GM21576 (cell line): ENCODE data around the gene CNST.
A peak's percentile ranks its signal among the peaks of the same experiment; 100 is the strongest.
"Not testable (repeated sequence)": the region's sequence is repeated elsewhere in the genome, so short reads cannot be mapped to it uniquely, and the experiment has no call there.

ENCODE experiments used
- ATAC-seq: cut with Tn5 transposase; IDR thresholded peaks from one replicate; pipeline ENCODE4 v1.9.1; 2021; ENCODE audit warnings: mild to moderate bottlenecking, moderate library complexity; ENCODE audit not compliant: unreplicated experiment

The CNST gene

GRCh38 chr1:246669659-246670058 lies 103.4 kb downstream of the CNST start:
- ATAC-seq, result no peak

- ATAC-seq, result no peak
Measured at GRCh38 chr1:246674049-246674448, 107.8 kb downstream of the CNST start.

GRCh38 chr1:246677842-246678241 lies 111.6 kb downstream of the CNST start:
- ATAC-seq, result no peak

GRCh38 chr1:246678816-246679793 lies 112.8 kb downstream of the CNST start:
- no peak for ATAC-seq

GRCh38 chr1:246679794-246680177 lies 113.5 kb downstream of the CNST start:
- no peak for ATAC-seq

- ATAC-seq, result no peak
Measured at GRCh38 chr1:246680190-246680589, 113.9 kb downstream of the CNST start.

- no peak for ATAC-seq
Measured at GRCh38 chr1:246680696-246681130, 114.5 kb downstream of the CNST start.

GRCh38 chr1:246681900-246682895 lies 115.9 kb downstream of the CNST start:
- ATAC-seq, result no peak

- no peak for ATAC-seq
Measured at GRCh38 chr1:246683521-246683920, 117.3 kb downstream of the CNST start.

GRCh38 chr1:246687002-246687401 lies 120.7 kb downstream of the CNST start:
- no peak for ATAC-seq

- peak; percentile 99 for ATAC-seq
Measured at GRCh38 chr1:246689409-246690008, 123.3 kb downstream of the CNST start.

GRCh38 chr1:246690100-246690499 lies 123.8 kb downstream of the CNST start:
- no peak for ATAC-seq

- ATAC-seq, result no peak
Measured at GRCh38 chr1:246691622-246692495, 125.6 kb downstream of the CNST start.

GRCh38 chr1:246694213-246694895 lies 128.1 kb downstream of the CNST start:
- ATAC-seq, result not testable (repeated sequence)

- no peak for ATAC-seq
Measured at GRCh38 chr1:246695136-246695535, 128.9 kb downstream of the CNST start.

GRCh38 chr1:246695666-246696065 lies 129.4 kb downstream of the CNST start:
- ATAC-seq, result no peak

GRCh38 chr1:246698466-246699094 lies 132.3 kb downstream of the CNST start:
- ATAC-seq, result no peak

- ATAC-seq, result peak; percentile 95
Measured at GRCh38 chr1:246699095-246699735, 133.0 kb downstream of the CNST start.
